Measurements from ENCODE around the gene SERP2. TPM values are rescaled to one million over a fixed set of nuclear protein-coding genes. Genes with fewer than 3 reads are reported as not detected.

The SERP2 gene
- total and polyA plus RNA-seq, 9 of the 15 experiments (the other 6 are each of a cell fraction or from before 2014, with no cell fraction given) = 0.13 TPM; not detected in 8

DNA sequence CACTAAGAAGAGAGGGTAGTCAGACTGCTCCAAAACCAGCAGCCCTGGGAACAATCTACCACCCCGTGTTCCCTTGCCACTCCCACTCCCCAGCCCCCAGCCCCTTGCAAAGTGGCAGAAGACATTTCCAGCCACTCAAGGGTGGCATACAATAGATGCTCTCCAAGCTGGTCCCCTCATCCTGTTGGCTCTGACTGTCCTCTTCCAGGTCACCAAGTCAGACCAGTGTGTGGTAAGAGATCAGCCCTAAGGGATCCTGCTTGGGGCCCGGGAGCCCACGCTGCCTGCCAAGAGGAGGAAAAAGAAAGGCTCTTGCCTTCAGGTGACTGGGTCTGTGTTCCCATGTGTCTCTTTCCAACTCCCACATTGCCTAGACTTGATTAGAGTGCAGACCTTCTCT lies 25.0 kb downstream of the SERP2 start:
- TF ChIP-seq ZNF445 (CRISPR knock-in tag; IDR thresholded peaks at IDR 0.05; ENCODE audit: low read depth) = no peak
- no peak for TF ChIP-seq RBM22 (IDR thresholded peaks at IDR 0.05; ENCODE audit: low read depth, low read length, poor library complexity, severe bottlenecking)
- no peak for TF ChIP-seq MCM3 (IDR thresholded peaks at IDR 0.05)
- TF ChIP-seq HDAC1 (IDR thresholded peaks at IDR 0.05) = no peak
- TF ChIP-seq NR2C2 (CRISPR knock-in tag; IDR thresholded peaks at IDR 0.05) = no peak
- no peak for TF ChIP-seq NR2C2 (tag; IDR thresholded peaks at IDR 0.05)
- no peak for TF ChIP-seq ZNF76 (CRISPR knock-in tag; IDR thresholded peaks at IDR 0.05; ENCODE audit: borderline replicate concordance)
- TF ChIP-seq KHSRP (IDR thresholded peaks at IDR 0.05) = no peak
- no peak for TF ChIP-seq HDAC3 (IDR thresholded peaks at IDR 0.05; ENCODE audit: borderline replicate concordance, partially characterized antibody)
- TF ChIP-seq, protein P1, sequence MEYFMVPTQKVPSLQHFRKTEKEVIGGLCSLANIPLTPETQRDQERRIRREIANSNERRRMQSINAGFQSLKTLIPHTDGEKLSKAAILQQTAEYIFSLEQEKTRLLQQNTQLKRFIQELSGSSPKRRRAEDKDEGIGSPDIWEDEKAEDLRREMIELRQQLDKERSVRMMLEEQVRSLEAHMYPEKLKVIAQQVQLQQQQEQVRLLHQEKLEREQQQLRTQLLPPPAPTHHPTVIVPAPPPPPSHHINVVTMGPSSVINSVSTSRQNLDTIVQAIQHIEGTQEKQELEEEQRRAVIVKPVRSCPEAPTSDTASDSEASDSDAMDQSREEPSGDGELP (CRISPR knock-in tag; IDR thresholded peaks at IDR 0.05; ENCODE audit: borderline replicate concordance) = no peak
- TF ChIP-seq, protein P2, sequence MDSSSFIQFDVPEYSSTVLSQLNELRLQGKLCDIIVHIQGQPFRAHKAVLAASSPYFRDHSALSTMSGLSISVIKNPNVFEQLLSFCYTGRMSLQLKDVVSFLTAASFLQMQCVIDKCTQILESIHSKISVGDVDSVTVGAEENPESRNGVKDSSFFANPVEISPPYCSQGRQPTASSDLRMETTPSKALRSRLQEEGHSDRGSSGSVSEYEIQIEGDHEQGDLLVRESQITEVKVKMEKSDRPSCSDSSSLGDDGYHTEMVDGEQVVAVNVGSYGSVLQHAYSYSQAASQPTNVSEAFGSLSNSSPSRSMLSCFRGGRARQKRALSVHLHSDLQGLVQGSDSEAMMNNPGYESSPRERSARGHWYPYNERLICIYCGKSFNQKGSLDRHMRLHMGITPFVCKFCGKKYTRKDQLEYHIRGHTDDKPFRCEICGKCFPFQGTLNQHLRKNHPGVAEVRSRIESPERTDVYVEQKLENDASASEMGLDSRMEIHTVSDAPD (CRISPR knock-in tag; IDR thresholded peaks at IDR 0.05) = no peak
- no peak for TF ChIP-seq SOX6 (IDR thresholded peaks at IDR 0.05)
- TF ChIP-seq SUPT5H (IDR thresholded peaks at IDR 0.05) = no peak
- ChIA-PET POLR2A (no interaction called here), CTCF (ENCODE audit: low intra/inter-chr PET ratio) (no interaction called here)
- no peaks in the 10 kb centered on the region for H4K20me1 ChIP-seq (replicated peaks; ENCODE audit: control insufficient read depth, insufficient read depth, low read length)
- intact Hi-C loops (cut with micrococcal nuclease) = no loop called here
- BruUV-seq (replicated peaks) = no TSS peak
- H2AFZ ChIP-seq (ENCODE audit: low read depth, low read length) = peak overlapping the region; percentile 32; the same call in 1 of the 2 replicates
- FAIRE-seq = no peak
- H3K9me1 ChIP-seq (ENCODE audit: control insufficient read depth, insufficient read depth, low read length) = no peaks in the 10 kb centered on the region
- H3K4me1 ChIP-seq (replicated peaks in 1 of 2; ENCODE audit: control insufficient read depth in 2 of 2, insufficient read depth in 2 of 2, low read length in 2 of 2) = peaks cover 19 to 34% of the 10 kb centered on the region in 2 experiments; a peak in 4 of 5 replicates
- ATAC-seq = no peak
- no peaks in the 10 kb centered on the region for H3K36me3 ChIP-seq (ENCODE audit: control insufficient read depth, insufficient read depth, low read length)
- H3K4me3 ChIP-seq = no peak overlapping the region
- no peak overlapping the region; the same call in 1 of the 2 replicates for H3K4me2 ChIP-seq (ENCODE audit: insufficient read depth, low read length)
- DNase-seq (ENCODE audit: extremely low read depth in 1 of 4, low spot score in 3 of 4) = no peak
- H3K27me3 ChIP-seq (ENCODE audit: control insufficient read depth in 2 of 2, insufficient read depth in 2 of 2, low read length in 2 of 2) = no peaks in the 10 kb centered on the region
- H3K9ac ChIP-seq (ENCODE audit: insufficient read depth in 1 of 2, low read depth in 2 of 2, low read length in 2 of 2) = no peak overlapping the region
- no peaks in the 10 kb centered on the region for H3K9me3 ChIP-seq (replicated peaks; ENCODE audit: control insufficient read depth, insufficient read depth, low read depth, low read length)
- no peaks in the 10 kb centered on the region for H3K79me2 ChIP-seq (ENCODE audit: control insufficient read depth, insufficient read depth, low read length)
- in situ Hi-C loops (cut with MboI) = no loop called here
- H3K27ac ChIP-seq (ENCODE audit: extremely low read depth, low read depth, low read length) = no peak overlapping the region
- 36% methylated on average over 3 of the region's 3 CpGs for WGBS (ENCODE audit: insufficient coverage, low coverage, missing lambda C conversion rate)

Measured in K562 (cell line).